ENCODE data around the gene SH3RF3.
"Not testable (repeated sequence)": the region's sequence is repeated elsewhere in the genome, so short reads cannot be mapped to it uniquely, and the experiment has no call there.

The SH3RF3 gene

DNA sequence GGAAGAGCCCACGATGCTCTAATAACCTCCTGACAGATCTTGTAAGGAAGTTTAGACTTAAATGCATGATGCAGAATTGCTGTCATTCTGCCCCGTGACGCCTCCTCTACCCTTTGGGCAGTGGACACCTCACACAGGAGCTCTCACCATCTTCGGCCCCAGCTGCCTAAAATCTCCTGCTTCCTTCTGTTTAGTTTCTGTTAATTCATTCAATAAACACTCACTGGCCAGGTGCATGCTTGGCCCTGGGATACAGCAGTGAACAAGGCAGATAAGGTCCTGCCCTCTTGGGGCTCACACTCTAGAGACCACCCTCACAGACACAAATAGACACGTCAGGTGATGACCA, 403.7 kb downstream of the SH3RF3 start:
- no peak for DNase-seq

DNA sequence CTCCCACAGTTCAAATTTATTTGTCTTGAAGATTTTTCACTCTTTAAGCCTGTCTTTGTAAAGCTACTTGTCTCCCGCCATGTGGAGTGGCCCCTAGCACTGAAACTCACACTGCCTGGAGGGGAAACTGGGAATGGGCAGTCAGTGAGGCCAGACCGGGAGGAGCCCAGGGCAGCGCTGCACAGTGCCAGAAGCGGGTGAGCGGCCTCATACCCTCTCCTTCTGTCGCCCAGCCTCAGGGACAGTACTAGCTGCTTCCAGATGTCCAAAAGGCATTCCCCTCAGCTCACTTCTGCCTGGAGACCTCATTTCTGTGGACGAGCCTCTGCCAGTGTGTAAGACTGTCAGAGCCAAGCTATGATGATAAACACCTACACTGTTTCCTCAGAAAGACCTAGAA, 404.8 kb downstream of the SH3RF3 start:
- DNase-seq: no peak

DNA sequence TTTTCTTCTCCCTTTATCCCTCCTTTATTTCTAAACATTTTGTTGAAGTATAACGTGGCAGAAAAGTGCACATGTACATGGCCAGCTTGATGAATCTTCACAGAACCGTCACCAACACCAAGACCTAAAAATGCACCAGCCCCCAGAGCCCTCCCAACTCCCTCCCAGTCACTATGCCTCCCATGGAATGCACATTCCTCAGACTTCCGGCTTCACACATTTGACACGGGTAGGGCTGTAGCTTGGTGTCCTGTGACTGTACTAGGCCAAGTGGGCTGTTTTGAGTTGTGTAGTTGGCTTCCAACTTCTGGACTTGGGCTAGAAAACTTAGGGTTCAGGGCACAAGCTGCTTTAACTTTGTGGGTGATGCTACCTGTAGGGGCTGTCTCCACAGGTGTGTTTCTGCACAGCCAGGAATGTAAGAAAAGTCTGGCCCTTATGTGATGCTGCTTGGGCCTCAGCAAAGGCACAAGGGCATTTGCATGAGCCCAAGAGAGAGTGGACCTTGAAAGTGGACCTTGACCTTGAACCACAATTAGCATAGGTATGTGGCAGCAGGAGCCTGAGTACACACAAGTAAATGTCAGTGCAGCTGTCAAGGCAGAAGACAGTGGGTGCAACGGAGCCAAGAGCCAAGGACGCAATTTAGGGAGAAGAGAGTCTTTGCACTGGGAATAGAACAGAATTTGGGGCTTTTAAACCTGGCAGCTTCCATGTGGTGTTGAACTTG, 406.4 kb downstream of the SH3RF3 start:
- no peak for DNase-seq

DNA sequence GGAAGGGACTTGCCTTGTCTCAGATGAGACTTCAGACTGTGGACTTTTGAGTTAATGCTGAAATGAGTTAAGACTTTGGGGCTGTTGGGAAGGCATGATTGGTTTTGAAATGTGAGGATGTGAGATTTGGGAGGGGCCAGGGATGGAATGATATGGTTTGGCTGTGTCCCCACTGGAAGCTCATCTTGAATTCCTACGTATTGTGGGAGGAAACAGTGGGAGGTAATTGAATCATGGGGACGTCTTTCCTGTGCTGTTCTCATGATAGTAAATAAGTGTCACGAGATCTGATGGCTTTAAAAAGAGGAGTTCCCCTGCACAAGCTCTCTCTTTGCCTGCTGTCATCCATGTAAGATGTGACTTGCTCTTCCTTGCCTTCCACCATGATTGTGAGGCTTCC, 407.6 kb downstream of the SH3RF3 start:
- not testable (repeated sequence) for DNase-seq

DNA sequence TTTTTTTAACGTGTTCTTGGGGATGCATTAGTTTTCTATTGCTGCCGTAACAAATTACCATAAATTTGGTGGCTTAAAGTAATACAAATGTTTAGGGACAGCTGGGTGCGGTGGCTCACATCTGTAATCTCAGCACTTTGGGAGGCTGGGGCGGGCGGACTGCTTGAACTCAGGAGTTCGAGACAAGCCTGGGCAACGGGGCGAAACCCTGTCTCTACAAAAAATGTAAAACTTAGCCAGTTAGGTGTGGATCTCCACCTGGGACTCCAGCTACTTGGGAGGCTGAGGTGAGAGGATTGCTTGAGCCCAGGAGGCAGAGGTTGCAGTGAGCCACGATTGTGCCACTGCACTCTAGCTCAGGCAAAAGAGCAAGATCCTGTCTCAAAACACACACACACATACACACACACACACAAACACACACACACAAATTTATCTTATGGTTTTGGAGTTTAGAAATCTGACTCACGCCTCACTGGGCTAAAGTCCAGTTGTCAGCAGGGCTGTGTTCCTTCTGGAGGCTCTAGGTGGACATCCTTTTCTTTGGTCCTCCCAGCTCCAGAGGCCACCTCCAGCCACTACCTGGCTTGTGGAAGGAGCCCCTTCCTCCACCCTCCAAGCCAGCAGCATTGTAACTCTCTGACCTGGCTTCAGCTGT, 408.7 kb downstream of the SH3RF3 start:
- no peak for DNase-seq

DNA sequence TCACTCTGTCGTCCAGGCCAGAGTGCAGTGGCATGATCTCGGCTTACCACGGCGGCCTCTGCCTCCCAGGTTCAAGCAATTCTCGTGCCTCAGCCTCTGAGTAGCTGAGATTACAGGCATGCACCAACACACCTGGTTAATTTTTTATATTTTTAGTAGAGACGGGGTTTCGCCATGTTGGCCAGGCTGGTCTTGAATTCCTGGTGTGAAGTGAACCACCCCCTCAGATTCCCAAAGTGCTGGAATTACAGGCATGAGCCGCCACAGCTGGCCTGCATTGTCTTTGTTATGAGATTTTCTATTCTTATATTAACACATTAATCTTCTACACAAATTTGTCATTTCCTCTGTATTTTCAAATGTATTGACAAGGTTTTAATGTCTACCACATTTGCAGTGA, 409.5 kb downstream of the SH3RF3 start:
- DNase-seq: no peak

DNA sequence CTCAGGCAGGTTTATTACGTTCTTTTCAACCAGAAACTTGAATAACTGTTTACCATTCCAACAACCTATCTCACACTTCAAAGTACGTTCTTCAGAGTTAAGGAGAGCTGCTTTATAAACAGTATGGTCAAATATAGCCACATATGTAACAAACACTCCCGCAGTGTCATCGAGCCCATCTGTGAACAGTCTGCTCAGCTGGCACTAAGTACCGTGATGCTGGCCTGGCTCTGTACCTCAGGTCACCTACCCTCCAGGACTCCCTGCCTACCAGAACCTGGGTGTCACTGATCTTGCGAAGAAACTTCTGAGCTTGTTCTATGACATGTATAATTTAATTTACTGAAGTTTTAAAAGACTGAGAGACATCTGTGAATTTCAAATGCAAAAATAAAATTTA, 413.4 kb downstream of the SH3RF3 start:
- DNase-seq: no peak

DNA sequence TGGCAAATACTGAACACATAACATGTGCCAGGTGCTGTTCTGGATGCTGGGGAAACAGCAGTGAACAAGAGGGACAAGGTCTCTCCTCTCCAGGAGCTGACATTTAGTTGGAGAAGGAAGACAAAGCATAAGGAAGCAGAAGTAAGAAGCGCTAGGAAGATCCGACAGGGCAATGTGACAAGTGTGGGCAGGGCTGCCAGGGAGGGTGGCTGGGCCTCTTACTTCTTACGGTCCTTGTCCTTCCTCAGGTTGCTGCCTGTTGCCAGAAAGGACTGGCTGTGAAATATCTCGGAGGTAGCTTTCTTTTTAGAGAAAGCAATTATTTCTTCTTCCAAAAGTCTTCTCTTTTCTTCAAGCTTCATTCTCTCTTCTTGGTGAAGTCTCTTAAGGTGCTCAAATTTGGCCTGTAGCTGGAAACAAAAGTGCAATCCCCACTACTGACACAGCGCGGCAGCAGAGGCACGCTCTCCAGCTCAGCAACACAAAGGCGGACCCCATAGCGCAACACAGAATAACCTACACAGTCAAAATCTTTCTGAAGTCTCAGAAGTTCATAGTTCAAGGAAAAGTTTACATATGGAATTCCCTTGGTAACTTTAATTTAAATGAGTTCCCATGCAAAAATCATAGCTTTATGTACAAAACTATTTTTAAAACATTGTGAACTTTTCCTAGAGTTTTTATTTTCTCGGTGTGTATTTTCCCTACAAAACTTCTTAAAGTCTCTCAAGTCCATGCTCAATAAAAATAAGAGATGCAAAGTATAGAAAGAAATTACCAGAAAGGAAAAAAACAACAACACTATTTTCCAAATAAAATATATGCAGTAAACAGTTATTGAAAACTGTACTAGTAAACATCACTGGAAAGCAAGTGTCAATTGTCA, 417.1 kb downstream of the SH3RF3 start:
- DNase-seq: peak; percentile 60

DNA sequence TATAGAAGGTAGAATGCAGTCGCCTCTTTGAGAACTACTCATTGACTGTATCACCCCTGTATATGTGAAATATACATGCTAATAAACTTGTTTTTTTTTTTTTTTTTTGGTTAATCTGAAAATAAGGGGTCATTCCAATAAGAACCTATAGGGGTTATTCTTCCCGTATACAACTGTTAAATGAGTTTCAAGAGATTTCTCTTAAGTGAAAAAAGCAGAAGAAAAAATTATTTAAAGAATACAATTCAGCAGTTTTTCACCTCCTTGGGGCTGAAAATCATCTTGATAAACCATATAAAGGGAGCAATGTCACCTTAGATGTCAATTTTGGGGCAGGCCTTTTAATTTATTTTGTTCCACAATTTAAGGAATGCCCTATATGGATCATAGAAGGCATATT, 418.3 kb downstream of the SH3RF3 start:
- DNase-seq: no peak

DNA sequence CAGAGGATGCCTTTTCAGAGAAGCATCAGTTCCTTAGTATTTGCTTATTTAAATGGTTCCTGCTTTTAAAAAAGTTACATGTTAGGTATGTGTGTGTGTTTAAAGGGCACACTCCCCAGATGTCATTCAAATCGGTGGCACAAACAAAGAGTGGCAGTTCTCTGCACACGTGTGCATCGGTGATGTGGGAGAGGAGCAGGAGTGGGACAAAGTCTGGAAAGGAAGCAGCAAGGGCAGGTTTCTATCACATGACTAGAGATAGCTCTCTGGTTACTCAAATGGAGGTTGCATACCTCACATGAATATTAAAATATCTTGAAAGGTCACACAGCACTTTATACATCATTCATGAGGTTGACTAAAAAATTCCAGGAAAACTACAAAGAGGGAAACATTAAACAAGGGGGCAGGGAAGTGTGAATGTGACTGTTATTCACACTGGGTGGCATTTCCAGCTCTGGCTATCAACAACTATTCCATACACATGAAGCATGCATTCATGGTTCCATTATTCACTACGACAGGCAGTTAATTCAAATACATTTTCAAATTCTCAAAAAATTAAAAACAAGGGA, 420.1 kb downstream of the SH3RF3 start:
- DNase-seq: no peak
